Esophagus muscularis mucosa (tissue), 4 donors: ENCODE measurements around the gene CCL11.

ENCODE experiments used
- CTCF ChIP-seq, 3 experiments: fragments of 200-600 bp in 2 of 3; fragments of 450-650 bp in 1 of 3; sonication (generic) in 2 of 3; IDR thresholded peaks; one replicate each; pipeline ENCODE4 v1.5.1; 2017 to 2019; ENCODE audit warnings: antibody characterized with exemption in 3 of 3, mild to moderate bottlenecking in 2 of 3, moderate library complexity in 1 of 3
- EP300 ChIP-seq: sonication (generic); formaldehyde crosslinking; IDR thresholded peaks from one replicate; pipeline ENCODE4 v1.6.1; 2017; ENCODE audit warnings: antibody characterized with exemption
- POLR2A ChIP-seq: fragments of 450-650 bp; IDR thresholded peaks from one replicate; pipeline ENCODE4 v1.6.1; 2017; ENCODE audit warnings: antibody characterized with exemption, moderate library complexity, mild to moderate bottlenecking, low read depth

DNA sequence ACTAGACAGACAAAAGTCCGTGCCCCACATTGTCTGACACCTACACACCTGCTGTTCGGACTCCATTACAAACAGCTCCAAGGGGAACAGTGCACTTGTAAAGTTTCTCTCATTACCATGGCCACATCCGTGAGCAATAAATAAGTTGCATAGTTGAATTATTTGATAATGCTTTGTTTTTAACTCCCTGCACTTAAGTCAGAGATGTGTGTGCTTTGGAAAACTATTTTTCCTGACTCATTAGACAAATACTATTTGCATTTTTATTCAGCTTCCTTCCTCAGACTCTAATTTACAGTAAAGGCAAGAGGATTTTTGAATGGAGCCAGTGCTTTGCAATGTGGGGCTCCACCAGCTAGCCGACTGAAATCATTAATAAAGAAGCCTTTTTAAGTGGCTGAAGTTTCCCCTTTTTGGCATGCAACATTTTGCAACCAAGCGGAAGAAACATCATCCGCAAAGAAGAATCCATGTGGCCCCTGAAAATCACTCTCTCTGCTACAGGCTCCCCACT, 37.0 kb upstream of the CCL11 start:
- TF ChIP-seq CTCF (IDR thresholded peaks at IDR 0.05) (no peak), POLR2A (no peak), EP300 (no peak)
